GM21528 (cell line): ENCODE results near the gene SLC24A5.

ENCODE experiments used
- ATAC-seq: cut with Tn5 transposase; IDR thresholded peaks from one replicate; pipeline ENCODE4 v1.9.1; 2021; ENCODE audit warnings: mild to moderate bottlenecking, moderate library complexity; ENCODE audit not compliant: unreplicated experiment, low FRiP score

Gene SLC24A5

GRCh38 chr15:48120745-48121144 is at the start of gene SLC24A5:
Gene SLC24A5, plus strand, starts transcription at chr15:48120990. Its CDS starts 55 bp downstream, at chr15:48121045.
- ATAC-seq: no peak

GRCh38 chr15:48072941-48073340 is 47.8 kb upstream of the SLC24A5 start:
- ATAC-seq: no peak

GRCh38 chr15:48073881-48074280 is 46.9 kb upstream of the SLC24A5 start:
- no peak for ATAC-seq

GRCh38 chr15:48076454-48076853 is 44.3 kb upstream of the SLC24A5 start:
- ATAC-seq: no peak

- ATAC-seq: no peak
These were observed 43.1 kb upstream of the SLC24A5 start for GRCh38 chr15:48077616-48078184.

- ATAC-seq: peak; percentile 67
These were observed 35.8 kb upstream of the SLC24A5 start for GRCh38 chr15:48084759-48085590.

- ATAC-seq: no peak
These were observed 35.2 kb upstream of the SLC24A5 start for GRCh38 chr15:48085591-48085930.

GRCh38 chr15:48086133-48086532 is 34.7 kb upstream of the SLC24A5 start:
- no peak for ATAC-seq

- no peak for ATAC-seq
These were observed 34.2 kb upstream of the SLC24A5 start for GRCh38 chr15:48086576-48086975.

- ATAC-seq: no peak
These were observed 32.9 kb upstream of the SLC24A5 start for GRCh38 chr15:48087844-48088243.

GRCh38 chr15:48089702-48090101 is 31.1 kb upstream of the SLC24A5 start:
- no peak for ATAC-seq

GRCh38 chr15:48090115-48090514 is 30.7 kb upstream of the SLC24A5 start:
- no peak for ATAC-seq

GRCh38 chr15:48090666-48091065 is 30.1 kb upstream of the SLC24A5 start:
- no peak for ATAC-seq

GRCh38 chr15:48091522-48091921 is 29.3 kb upstream of the SLC24A5 start:
- ATAC-seq: no peak

GRCh38 chr15:48096355-48096786 is 24.4 kb upstream of the SLC24A5 start:
- peak; percentile 65 for ATAC-seq

- no peak for ATAC-seq
These were observed 24.0 kb upstream of the SLC24A5 start for GRCh38 chr15:48096813-48097212.

GRCh38 chr15:48097264-48097663 is 23.5 kb upstream of the SLC24A5 start:
- no peak for ATAC-seq

GRCh38 chr15:48101376-48101961 is 19.3 kb upstream of the SLC24A5 start:
- ATAC-seq: no peak

GRCh38 chr15:48102167-48102566 is 18.6 kb upstream of the SLC24A5 start:
- ATAC-seq: no peak

- ATAC-seq: no peak
These were observed 17.1 kb upstream of the SLC24A5 start for GRCh38 chr15:48103647-48104046.

- ATAC-seq: no peak
These were observed 14.9 kb upstream of the SLC24A5 start for GRCh38 chr15:48105936-48106335.

GRCh38 chr15:48109212-48109611 is 11.6 kb upstream of the SLC24A5 start:
- ATAC-seq: no peak
